ENCODE results near the gene ATP9B. TPM values are rescaled to one million over a fixed set of nuclear protein-coding genes. Genes with fewer than 3 reads are reported as not detected.

Gene ATP9B
- total and polyA plus RNA-seq, 10 donors, result 7.5 to 58.4 (median 42.7) TPM

DNA sequence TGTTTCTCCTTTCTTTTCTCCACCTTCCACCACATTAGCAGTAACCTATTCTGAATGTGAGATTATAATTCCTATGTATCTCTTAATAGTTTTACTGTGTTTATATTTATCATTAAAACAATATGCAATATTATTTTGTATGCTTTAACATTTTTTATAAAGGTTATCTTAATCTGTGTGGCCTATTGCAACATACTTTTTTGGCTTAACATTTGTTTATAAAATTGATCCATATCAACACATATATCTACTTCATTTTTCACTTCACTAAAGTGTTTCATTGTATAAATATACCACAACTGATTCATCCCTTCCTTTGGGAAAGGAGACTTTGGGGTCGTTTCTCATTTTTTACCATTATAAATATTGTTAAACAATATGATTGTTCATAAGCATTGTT is 48.6 kb downstream of the ATP9B start:
- Histone ChIP-seq H3K36me3 (peaks cover 3 to 41% (median 17%) of the 10 kb centered on the region in 6 donors), H3K27me3 (replicated peaks in 1 of 7) (no peaks in the 10 kb centered on the region), H3K4me3 (no peak overlapping the region), H3K4me1 (no peaks in the 10 kb centered on the region), H3K9me3 (no peaks in the 10 kb centered on the region), H3K27ac (no peak overlapping the region)
- TF ChIP-seq, protein P1, sequence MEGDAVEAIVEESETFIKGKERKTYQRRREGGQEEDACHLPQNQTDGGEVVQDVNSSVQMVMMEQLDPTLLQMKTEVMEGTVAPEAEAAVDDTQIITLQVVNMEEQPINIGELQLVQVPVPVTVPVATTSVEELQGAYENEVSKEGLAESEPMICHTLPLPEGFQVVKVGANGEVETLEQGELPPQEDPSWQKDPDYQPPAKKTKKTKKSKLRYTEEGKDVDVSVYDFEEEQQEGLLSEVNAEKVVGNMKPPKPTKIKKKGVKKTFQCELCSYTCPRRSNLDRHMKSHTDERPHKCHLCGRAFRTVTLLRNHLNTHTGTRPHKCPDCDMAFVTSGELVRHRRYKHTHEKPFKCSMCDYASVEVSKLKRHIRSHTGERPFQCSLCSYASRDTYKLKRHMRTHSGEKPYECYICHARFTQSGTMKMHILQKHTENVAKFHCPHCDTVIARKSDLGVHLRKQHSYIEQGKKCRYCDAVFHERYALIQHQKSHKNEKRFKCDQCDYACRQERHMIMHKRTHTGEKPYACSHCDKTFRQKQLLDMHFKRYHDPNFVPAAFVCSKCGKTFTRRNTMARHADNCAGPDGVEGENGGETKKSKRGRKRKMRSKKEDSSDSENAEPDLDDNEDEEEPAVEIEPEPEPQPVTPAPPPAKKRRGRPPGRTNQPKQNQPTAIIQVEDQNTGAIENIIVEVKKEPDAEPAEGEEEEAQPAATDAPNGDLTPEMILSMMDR (IDR thresholded peaks at IDR 0.05 in 8 of 11, conservative IDR thresholded peaks at IDR 0.05 in 3 of 11), result no peak
- TF ChIP-seq POLR2A (IDR thresholded peaks at IDR 0.05) (no peak), POLR2AphosphoS5 (IDR thresholded peaks at IDR 0.05) (no peak)
- no peak for DNase-seq
- WGBS, 5 donors, result 72 to 84% (median 80%) methylated on average over 1 of the region's 1 CpG
- intact Hi-C loops (cut with DNase I; ENCODE audit: low total_unique reads), result no loop called here

DNA sequence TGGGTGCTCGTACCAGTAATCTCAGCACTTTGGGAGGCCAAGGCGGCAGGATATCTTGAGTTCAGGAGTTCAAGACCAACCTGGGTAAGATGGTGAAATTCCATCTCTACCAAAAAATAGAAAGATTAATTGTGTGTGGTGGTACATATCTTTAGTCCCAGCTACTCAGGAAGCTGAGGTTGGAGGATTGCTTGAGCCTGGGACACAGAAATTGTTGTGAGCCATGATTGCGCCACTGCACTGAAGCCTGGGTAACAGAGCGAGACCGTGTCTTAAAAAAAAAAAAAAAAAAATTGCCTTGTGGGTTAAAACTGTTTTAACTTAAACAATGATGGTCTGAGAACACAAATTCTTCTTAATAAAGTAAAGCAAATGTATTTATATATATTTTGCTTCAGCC is 49.6 kb downstream of the ATP9B start:
- no peak overlapping the region for H3K4me3 ChIP-seq
- DNase-seq, result no peak
- intact Hi-C loops (cut with DNase I; ENCODE audit: low total_unique reads), result no loop called here
- peaks cover 3 to 42% (median 12%) of the 10 kb centered on the region in 6 donors for H3K36me3 ChIP-seq
- TF ChIP-seq, protein P1 (IDR thresholded peaks at IDR 0.05 in 8 of 11, conservative IDR thresholded peaks at IDR 0.05 in 3 of 11), result no peak
- TF ChIP-seq POLR2A (IDR thresholded peaks at IDR 0.05), result no peak
- no peak for TF ChIP-seq POLR2AphosphoS5 (IDR thresholded peaks at IDR 0.05)
- 73 to 91% (median 89%) methylated on average over 5 of the region's 5 CpGs for WGBS, 5 donors
- no peaks in the 10 kb centered on the region for H3K9me3 ChIP-seq
- no peak overlapping the region for H3K27ac ChIP-seq
- no peaks in the 10 kb centered on the region for H3K4me1 ChIP-seq
- no peaks in the 10 kb centered on the region for H3K27me3 ChIP-seq (replicated peaks in 1 of 7)

DNA sequence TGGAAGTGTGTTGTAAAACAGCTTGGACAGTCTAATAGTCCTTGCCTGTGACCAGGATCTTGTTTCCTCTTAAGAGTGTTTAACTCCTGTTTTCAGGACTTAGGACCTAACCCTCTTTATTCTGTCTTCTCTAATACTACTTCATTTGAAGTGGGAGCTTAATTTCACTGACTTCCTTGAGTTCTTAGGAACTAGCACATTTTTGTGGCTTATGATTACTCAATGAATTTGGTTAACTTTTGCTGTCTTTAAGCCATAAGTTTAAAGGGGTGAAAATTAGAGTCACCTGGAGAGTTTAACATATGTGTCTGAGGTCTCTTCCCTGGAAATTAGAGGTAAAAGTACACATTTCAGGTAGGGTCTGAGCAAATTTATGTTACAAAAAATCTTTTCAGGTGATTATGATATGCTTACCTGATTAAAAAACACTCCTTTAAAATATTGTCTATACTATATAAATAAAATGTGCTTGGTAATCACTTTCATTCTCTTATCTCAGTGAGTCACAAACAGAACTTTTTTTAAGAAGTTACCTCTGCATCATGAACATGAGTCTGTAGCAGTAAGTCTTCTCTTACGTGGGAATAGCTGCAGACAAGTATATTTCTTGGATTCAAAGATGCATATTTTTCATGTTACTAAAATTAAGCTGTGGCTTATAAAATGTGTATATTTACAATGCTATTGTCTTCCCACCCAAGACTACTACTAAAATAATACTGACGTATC is 52.7 kb downstream of the ATP9B start:
- TF ChIP-seq, protein P1 (IDR thresholded peaks at IDR 0.05 in 8 of 11, conservative IDR thresholded peaks at IDR 0.05 in 3 of 11), result no peak
- TF ChIP-seq POLR2AphosphoS5 (IDR thresholded peaks at IDR 0.05) (no peak), POLR2A (IDR thresholded peaks at IDR 0.05) (no peak)
- WGBS, 5 donors, result 93 to 100% (median 95%) methylated on average over 2 of the region's 2 CpGs
- DNase-seq, result no peak
- no peaks in the 10 kb centered on the region for H3K9me3 ChIP-seq
- no peaks in the 10 kb centered on the region for H3K27me3 ChIP-seq (replicated peaks in 1 of 7)
- peaks cover 0 to 47% (median 6%) of the 10 kb centered on the region in 6 donors for H3K36me3 ChIP-seq
- H3K4me3 ChIP-seq, result no peak overlapping the region
- no peaks in the 10 kb centered on the region for H3K4me1 ChIP-seq
- no peak overlapping the region for H3K27ac ChIP-seq
- intact Hi-C loops (cut with DNase I; ENCODE audit: low total_unique reads), result no loop called here

DNA sequence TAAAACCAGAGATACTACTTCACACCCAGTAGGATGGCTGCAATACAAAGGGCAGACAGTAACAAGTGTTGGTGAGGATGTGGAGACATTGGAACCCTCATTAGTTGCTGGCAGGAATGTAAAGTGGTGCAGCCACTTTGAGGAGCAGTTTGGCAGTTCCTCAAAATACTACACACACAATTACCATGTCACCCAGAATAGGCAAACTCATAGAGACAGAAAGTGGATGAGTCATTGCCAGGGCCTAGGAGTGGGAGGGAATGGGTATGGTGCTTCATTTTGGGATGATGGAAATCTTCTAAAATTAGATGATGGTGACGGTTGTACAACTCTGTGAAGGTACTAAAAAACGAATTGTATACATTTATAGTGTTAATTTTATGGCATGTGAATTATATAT is 54.8 kb downstream of the ATP9B start:
- intact Hi-C loops (cut with DNase I; ENCODE audit: low total_unique reads), result no loop called here
- H3K4me3 ChIP-seq, result no peak overlapping the region
- H3K27ac ChIP-seq, result no peak overlapping the region
- no peaks in the 10 kb centered on the region for H3K9me3 ChIP-seq
- 46 to 81% (median 70%) methylated on average over 2 of the region's 2 CpGs for WGBS, 5 donors
- no peaks in the 10 kb centered on the region for H3K4me1 ChIP-seq
- DNase-seq, result no peak
- TF ChIP-seq, protein P1 (IDR thresholded peaks at IDR 0.05 in 8 of 11, conservative IDR thresholded peaks at IDR 0.05 in 3 of 11), result no peak
- TF ChIP-seq POLR2A (IDR thresholded peaks at IDR 0.05) (no peak), POLR2AphosphoS5 (IDR thresholded peaks at IDR 0.05) (no peak)
- peaks cover 0 to 61% (median 8%) of the 10 kb centered on the region in 6 donors for H3K36me3 ChIP-seq
- no peaks in the 10 kb centered on the region for H3K27me3 ChIP-seq (replicated peaks in 1 of 7)

Data from spleen (tissue), 11 donors.